Suppressor macrophage treated with lipopolysaccharide for 1 hour (primary cell): ENCODE measurements around the gene ZNF793.
A peak's percentile ranks its signal among the peaks of the same experiment; 100 is the strongest.

Source experiments
- DNase-seq, 3 donors: peaks; one replicate each; pipeline ENCODE4 v3.0.0-alpha.2; 2020 to 2022

ZNF793 gene

GRCh38 chr19:37506387-37507166 is at the start of gene ZNF793:
ZNF793 (plus strand) TSS chr19:37506939; CDS start chr19:37523440, 16,501 bp downstream.
- DNase-seq = peak; percentile 9 to 29 (median 20)

- no peak for DNase-seq
Measured at GRCh38 chr19:37466277-37466797, 40.4 kb upstream of the ZNF793 start.

GRCh38 chr19:37466798-37467607 is 39.7 kb upstream of the ZNF793 start, which contains the start of gene ZNF569:
ZNF569 (minus strand) TSS chr19:37467444; CDS start chr19:37444921, 22,523 bp downstream.
- peak; percentile 82 to 86 (median 84) for DNase-seq

GRCh38 chr19:37467608-37468090 is 39.1 kb upstream of the ZNF793 start:
- no peak for DNase-seq

- DNase-seq = peak; percentile 82 to 94 (median 90)
Measured at GRCh38 chr19:37468961-37469777, 37.6 kb upstream of the ZNF793 start, which contains the start of gene ZNF570. ZNF570 (plus strand) TSS chr19:37469356; CDS start chr19:37470355, 999 bp downstream.

- DNase-seq = no peak
Measured at GRCh38 chr19:37470216-37470615, 36.5 kb upstream of the ZNF793 start.

- DNase-seq = no peak
Measured at GRCh38 chr19:37472165-37472564, 34.6 kb upstream of the ZNF793 start.

- DNase-seq = no peak
Measured at GRCh38 chr19:37484406-37485168, 22.2 kb upstream of the ZNF793 start.

- no peak for DNase-seq
Measured at GRCh38 chr19:37492213-37492612, 14.5 kb upstream of the ZNF793 start.

- no peak for DNase-seq
Measured at GRCh38 chr19:37505958-37506386, 767 bp upstream of the ZNF793 start.

GRCh38 chr19:37507167-37507464 is 377 bp downstream of the ZNF793 start:
- DNase-seq = no peak

- DNase-seq = no peak
Measured at GRCh38 chr19:37511186-37511585, 4.4 kb downstream of the ZNF793 start.

- no peak for DNase-seq
Measured at GRCh38 chr19:37511821-37512220, 5.1 kb downstream of the ZNF793 start.

- no peak for DNase-seq
Measured at GRCh38 chr19:37513397-37513796, 6.7 kb downstream of the ZNF793 start.

- DNase-seq = peak in 1 of 3 donors; percentile 0
Measured at GRCh38 chr19:37519890-37520289, 13.2 kb downstream of the ZNF793 start.

GRCh38 chr19:37537391-37537947 is 30.7 kb downstream of the ZNF793 start:
- DNase-seq = no peak

- DNase-seq = peak; percentile 69 to 84 (median 81)
Measured at GRCh38 chr19:37551129-37551993, 44.6 kb downstream of the ZNF793 start.

GRCh38 chr19:37563518-37563917 is 56.8 kb downstream of the ZNF793 start:
- no peak for DNase-seq

GRCh38 chr19:37564624-37565369 is 58.1 kb downstream of the ZNF793 start:
- DNase-seq = no peak

GRCh38 chr19:37565370-37565669 is 58.6 kb downstream of the ZNF793 start:
- no peak for DNase-seq
